ENCODE measurements around the gene AP2A1.

DNA sequence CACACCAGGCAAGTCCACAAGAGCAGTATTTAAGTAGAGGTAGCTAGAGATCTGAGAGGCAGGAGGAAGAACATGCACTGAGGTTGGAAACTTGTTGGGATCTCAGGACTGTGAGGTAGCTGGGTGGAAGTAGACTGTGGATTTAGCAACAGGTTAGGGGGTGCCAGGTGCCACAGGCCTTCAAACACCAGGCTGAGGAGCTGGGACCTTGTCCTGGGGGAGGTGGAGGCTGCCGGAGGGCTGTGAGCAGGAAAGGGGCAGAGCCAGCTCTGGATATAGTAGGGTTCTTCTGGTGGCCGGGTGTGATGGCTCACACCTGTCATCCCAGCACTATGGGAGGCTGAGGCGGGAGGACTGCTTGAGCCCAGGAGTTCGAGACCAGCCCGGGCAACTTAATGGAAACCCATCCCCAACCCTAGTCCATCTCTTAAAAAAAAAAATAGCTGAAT is 43.2 kb downstream of the AP2A1 start:
- TF ChIP-seq EZH2 (IDR thresholded peaks at IDR 0.05) (no peak), POLR2AphosphoS5 (IDR thresholded peaks at IDR 0.05; ENCODE audit: borderline replicate concordance, low read depth, low read length) (no peak)
